DOHH2 (cell line): Measurements from ENCODE around the gene MRC1.
A peak's percentile ranks its signal among the peaks of the same experiment; 100 is the strongest.

Source experiments
- CTCF ChIP-seq: fragments of 200-600 bp; sonication (generic); IDR thresholded peaks from one replicate; pipeline ENCODE4 v1.5.1; 2014; ENCODE audit warnings: antibody characterized with exemption, mild to moderate bottlenecking, low read depth, low read length; ENCODE audit not compliant: poor library complexity, severe bottlenecking
- EZH2phosphoT487 ChIP-seq: fragments of 200-600 bp; sonication (generic); IDR thresholded peaks from 2 replicates; pipeline ENCODE4 v1.6.1; 2017; ENCODE audit warnings: borderline replicate concordance, mild to moderate bottlenecking, antibody characterized with exemption, low read length, moderate library complexity, mixed read lengths

- peak; percentile 30 for TF ChIP-seq CTCF
- TF ChIP-seq EZH2phosphoT487 = no peak
Observed at GRCh38 chr10:17781856-17782255, 27.3 kb upstream of the MRC1 start.
